Measurements from ENCODE around the gene DYNLT4.
A peak's percentile ranks its signal among the peaks of the same experiment; 100 is the strongest.
"Not testable (repeated sequence)": the region's sequence is repeated elsewhere in the genome, so short reads cannot be mapped to it uniquely, and the experiment has no call there.

The DYNLT4 gene

DNA sequence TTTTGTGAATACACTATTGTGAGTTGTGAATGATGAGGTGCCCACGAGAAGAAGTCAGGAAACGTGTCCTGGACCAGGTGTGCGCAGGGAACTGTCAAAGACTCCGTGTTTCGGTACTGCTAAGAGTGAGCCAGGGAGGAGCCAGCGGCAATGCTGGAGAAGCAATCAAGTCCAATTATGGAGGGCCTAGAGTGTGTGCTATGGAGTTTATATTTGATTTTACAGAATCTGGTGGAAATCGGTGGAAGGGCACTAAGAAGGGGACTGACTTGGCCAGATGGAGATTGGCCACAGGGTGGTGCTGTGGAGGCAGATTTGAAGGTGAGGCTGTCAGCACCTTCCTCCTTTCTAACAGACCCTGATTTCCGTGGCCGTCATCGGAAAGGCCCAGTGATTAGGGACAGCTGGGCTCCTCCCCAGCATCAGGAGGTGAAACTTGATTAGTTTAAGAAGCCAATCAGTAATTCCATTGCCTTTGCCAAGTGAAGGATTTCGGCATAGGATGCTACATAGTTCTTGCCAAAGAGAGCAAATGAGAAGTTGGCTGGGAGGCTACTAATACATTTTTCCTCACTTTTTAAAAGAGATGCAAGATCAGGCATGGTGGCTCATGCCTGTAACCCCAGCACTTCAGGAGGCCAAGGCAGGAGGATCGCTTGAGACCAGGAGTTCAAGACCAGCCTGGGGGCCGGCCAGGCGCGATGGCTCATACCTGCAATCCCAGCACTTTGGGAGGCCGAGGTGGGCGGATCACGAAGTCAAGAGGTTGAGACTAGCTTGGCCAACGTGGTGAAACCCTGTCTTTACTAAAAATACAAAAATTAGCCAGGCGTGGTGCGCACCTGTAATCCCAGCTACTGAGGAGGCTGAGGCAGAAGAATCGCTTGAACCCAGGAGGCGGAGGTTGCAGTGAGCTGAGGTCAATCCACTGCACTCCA lies 28.9 kb upstream of the DYNLT4 start:
- DNase-seq (peak; percentile 93), ATAC-seq (peak; percentile 96)
- H3K36me3 Mint-ChIP-seq (ENCODE audit: low read depth) = no peaks in the 10 kb centered on the region
- no peak overlapping the region for H3K4me3 Mint-ChIP-seq
- no peaks in the 10 kb centered on the region for H3K27me3 Mint-ChIP-seq
- H3K4me1 Mint-ChIP-seq = peaks cover 6% of the 10 kb centered on the region
- no peak overlapping the region for H3K27ac Mint-ChIP-seq
- H3K9me3 Mint-ChIP-seq = no peaks in the 10 kb centered on the region

GRCh38 chr1:44834328-44834727 lies 27.2 kb upstream of the DYNLT4 start:
- no peaks in the 10 kb centered on the region for H3K9me3 Mint-ChIP-seq
- no peaks in the 10 kb centered on the region for H3K36me3 Mint-ChIP-seq (ENCODE audit: low read depth)
- ATAC-seq = no peak
- H3K27ac Mint-ChIP-seq = no peak overlapping the region
- no peak for DNase-seq
- no peak overlapping the region for H3K4me3 Mint-ChIP-seq
- peaks cover 6% of the 10 kb centered on the region for H3K4me1 Mint-ChIP-seq
- no peaks in the 10 kb centered on the region for H3K27me3 Mint-ChIP-seq

DNA sequence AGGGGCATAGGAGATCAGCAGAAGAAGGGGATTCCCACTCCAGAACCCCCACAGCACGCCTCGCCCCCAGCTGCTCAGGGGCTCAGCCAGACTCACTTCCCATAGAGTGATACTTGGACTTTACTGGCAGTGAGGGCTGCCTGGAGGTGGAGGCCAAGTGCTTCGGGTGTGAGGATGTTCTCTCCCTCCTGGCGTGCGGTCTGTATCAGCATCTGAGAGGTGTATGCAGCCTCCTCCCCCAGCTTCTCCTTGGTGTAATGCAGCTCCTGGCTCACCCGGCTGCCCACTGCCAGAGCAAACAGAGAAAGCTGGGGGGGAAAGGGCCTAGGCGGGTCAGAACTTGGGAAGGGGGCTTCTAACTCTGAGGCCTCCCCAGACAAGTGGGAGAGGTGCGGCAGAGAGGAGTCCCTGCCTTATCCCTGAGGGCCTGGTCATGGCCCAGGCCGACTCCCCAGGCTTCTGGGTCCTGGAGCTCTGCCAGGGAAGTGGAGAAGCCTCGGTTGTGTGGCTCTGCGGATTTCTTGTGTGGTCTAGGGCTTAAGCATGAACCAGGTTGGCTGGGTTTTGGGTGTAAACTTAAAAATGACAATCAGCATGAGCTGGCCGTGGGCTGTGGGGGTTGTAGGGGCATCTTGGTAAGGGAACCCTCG lies 25.0 kb upstream of the DYNLT4 start:
- ATAC-seq (no peak), DNase-seq (no peak)
- Mint-ChIP-seq H3K27ac (no peak overlapping the region), H3K4me1 (peaks cover 6% of the 10 kb centered on the region), H3K27me3 (no peaks in the 10 kb centered on the region), H3K36me3 (ENCODE audit: low read depth) (no peaks in the 10 kb centered on the region), H3K4me3 (no peak overlapping the region), H3K9me3 (no peaks in the 10 kb centered on the region)

DNA sequence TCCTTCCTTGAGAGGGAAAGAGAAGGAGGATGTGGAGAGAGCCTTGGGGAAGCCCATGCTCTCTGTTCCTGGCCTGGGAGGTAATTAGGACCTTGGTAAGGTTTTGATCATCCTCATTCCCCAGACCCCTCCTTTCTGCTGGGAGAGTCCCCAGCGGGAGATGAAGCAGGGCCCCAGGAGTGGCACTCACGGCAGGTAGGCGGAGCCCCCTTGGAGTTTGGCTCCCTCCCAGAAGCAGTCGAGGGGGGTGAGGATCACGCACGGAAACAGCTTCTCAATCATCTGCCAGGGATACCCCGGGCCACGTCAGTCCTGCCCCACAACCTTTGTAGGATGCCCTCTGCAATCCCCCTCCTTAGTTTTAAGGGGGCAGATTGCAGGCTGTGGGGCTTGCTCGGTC lies 24.4 kb upstream of the DYNLT4 start:
- peaks cover 6% of the 10 kb centered on the region for H3K4me1 Mint-ChIP-seq
- DNase-seq = no peak
- ATAC-seq = no peak
- no peak overlapping the region for H3K4me3 Mint-ChIP-seq
- no peaks in the 10 kb centered on the region for H3K36me3 Mint-ChIP-seq (ENCODE audit: low read depth)
- no peaks in the 10 kb centered on the region for H3K27me3 Mint-ChIP-seq
- no peak overlapping the region for H3K27ac Mint-ChIP-seq
- H3K9me3 Mint-ChIP-seq = no peaks in the 10 kb centered on the region

- Mint-ChIP-seq H3K9me3 (no peaks in the 10 kb centered on the region), H3K4me3 (no peak overlapping the region), H3K27ac (no peak overlapping the region), H3K4me1 (peaks cover 4% of the 10 kb centered on the region), H3K36me3 (ENCODE audit: low read depth) (no peaks in the 10 kb centered on the region), H3K27me3 (no peaks in the 10 kb centered on the region)
- DNase-seq = no peak
- no peak for ATAC-seq
Observed at GRCh38 chr1:44830900-44831304, 23.8 kb upstream of the DYNLT4 start.

GRCh38 chr1:44829506-44830384 lies 22.6 kb upstream of the DYNLT4 start:
- no peaks in the 10 kb centered on the region for H3K9me3 Mint-ChIP-seq
- no peak overlapping the region for H3K27ac Mint-ChIP-seq
- no peaks in the 10 kb centered on the region for H3K36me3 Mint-ChIP-seq (ENCODE audit: low read depth)
- no peaks in the 10 kb centered on the region for H3K4me1 Mint-ChIP-seq
- ATAC-seq (no peak), DNase-seq (no peak)
- H3K4me3 Mint-ChIP-seq = no peak overlapping the region
- no peaks in the 10 kb centered on the region for H3K27me3 Mint-ChIP-seq

DNA sequence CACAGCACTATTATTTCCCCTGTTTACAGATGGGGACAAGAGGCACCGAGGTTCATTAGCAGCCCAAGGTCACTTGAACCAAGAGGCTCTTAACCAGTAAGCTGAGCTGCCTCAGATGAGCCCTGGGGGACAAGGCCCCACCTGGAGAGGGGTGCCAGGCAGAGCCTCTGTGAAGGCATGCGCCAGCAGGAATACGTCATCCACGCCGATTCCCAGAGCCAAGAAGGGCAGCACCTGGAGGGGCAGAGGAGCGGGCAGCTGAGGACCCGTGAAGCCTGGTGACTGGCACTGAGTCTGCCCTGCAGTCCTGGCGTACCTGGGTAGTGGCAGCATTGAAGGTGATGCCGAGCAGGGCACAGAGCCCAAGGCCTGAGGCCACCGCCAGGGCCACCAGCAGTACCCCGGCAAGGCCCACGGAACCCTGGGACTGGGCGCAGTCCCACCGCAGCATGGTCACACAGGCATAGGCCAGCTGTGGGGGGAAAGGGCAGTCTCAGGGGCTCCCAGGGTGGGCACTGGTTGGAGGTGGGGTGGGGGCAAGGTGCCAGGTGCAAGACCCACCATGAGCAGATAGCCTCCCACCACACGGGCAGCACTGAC lies 21.8 kb upstream of the DYNLT4 start:
- H3K36me3 Mint-ChIP-seq (ENCODE audit: low read depth) = no peaks in the 10 kb centered on the region
- ATAC-seq = no peak

GRCh38 chr1:44828003-44828651 lies 21.0 kb upstream of the DYNLT4 start:
- DNase-seq (no peak), ATAC-seq (no peak)
- Mint-ChIP-seq H3K27ac (no peak overlapping the region), H3K4me3 (no peak overlapping the region), H3K4me1 (no peaks in the 10 kb centered on the region), H3K27me3 (no peaks in the 10 kb centered on the region), H3K9me3 (no peaks in the 10 kb centered on the region), H3K36me3 (ENCODE audit: low read depth) (no peaks in the 10 kb centered on the region)

More for the DNA sequence above, 21.8 kb upstream of the DYNLT4 start:
- Mint-ChIP-seq H3K27ac (no peak overlapping the region), H3K9me3 (no peaks in the 10 kb centered on the region), H3K4me1 (no peaks in the 10 kb centered on the region), H3K4me3 (no peak overlapping the region), H3K27me3 (no peaks in the 10 kb centered on the region)
- DNase-seq = no peak

DNA sequence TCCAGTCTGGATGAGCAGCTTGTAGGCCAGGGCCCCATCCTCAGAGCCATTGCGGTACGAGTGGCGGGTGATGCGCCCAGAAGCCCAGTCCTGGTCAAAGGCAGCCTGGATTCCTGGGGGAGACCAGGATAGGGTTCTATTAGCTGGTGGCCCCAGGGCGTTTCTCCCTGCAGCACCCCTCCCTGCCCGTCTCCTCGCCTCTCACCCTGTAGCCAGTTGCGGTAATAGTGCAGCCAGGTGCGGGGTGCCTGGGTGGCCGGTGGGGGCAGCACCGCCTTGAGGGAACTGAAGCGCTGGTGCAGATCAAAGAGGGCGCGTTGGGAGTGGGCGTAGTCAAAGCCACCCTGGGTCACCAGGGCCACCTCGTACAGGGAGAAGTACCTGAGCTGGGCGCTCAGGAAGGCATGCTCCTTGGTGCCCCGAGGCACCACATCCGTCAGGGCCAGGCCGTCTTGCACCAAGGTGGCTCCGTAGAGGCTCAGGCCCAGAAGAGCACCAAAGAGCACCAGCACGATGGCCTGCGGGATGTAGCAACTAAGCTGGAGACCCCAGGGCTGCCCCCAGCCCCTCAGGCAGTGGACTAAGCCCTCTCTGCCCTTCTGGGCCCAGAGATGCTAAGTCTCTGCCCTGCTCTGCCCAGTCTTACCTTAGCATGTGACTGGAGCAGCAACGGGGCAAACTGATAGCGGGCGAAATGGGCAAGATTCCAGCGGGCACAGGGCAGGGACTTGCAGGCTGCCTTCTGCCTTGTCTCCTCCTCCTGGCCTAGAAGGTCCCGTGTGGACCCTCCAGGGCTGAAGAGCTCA lies 20.2 kb upstream of the DYNLT4 start:
- H3K4me1 Mint-ChIP-seq = no peaks in the 10 kb centered on the region
- no peak for DNase-seq

DNA sequence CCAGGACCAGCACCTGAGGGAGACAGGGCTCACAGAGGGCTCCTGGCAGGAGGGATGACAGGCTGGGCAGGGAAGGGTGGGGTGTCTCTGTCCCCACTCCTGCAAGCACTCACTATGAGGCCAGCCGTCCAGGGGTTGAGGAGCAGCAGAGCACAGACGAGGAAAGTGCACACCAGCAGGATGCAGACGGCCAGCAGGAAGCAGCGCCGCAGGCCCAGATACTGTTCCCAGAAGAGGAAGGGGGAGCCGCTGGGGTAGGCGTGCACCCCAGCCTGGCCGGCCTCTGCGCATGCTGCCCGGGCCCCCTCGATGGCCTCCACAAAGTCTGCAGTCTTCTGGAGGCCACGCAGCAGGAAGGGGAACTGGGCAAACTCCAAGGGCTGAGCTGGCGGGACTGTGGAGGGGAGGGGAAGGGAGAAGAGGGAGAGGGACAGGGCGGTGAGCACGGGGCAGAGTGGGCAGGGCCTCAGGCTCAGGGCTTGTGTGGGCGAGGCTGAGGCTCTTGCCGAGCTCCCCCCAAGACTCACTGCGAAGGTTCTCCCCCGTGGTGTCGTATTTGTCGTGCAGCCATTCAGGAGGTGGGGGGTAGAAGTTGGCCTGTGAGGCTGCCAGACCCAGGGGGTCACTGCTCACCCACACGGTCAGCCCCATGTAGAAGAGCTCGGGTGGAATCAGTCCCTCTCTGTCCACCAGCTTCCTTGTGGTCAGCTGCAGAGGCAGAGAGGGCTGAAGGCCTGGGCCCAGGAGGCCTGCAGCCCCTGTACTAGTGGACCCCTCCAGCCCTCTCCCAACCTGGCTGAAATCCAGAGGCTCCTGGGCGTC lies 19.4 kb upstream of the DYNLT4 start:
- Mint-ChIP-seq H3K27me3 (no peaks in the 10 kb centered on the region), H3K4me1 (no peaks in the 10 kb centered on the region), H3K27ac (no peak overlapping the region), H3K4me3 (no peak overlapping the region), H3K9me3 (no peaks in the 10 kb centered on the region), H3K36me3 (ENCODE audit: low read depth) (no peaks in the 10 kb centered on the region)
- no peak for DNase-seq
- ATAC-seq = no peak

More for the DNA sequence above, 20.2 kb upstream of the DYNLT4 start:
- Mint-ChIP-seq H3K9me3 (no peaks in the 10 kb centered on the region), H3K27ac (no peak overlapping the region), H3K27me3 (no peaks in the 10 kb centered on the region), H3K36me3 (ENCODE audit: low read depth) (no peaks in the 10 kb centered on the region), H3K4me3 (no peak overlapping the region)
- no peak for ATAC-seq

- H3K4me1 Mint-ChIP-seq = peaks cover 15% of the 10 kb centered on the region
Observed at GRCh38 chr1:44824392-44824791, 17.2 kb upstream of the DYNLT4 start.

GRCh38 chr1:44822981-44823451 lies 15.9 kb upstream of the DYNLT4 start:
- ATAC-seq (no peak), DNase-seq (no peak)
- Mint-ChIP-seq H3K4me1 (peaks cover 27% of the 10 kb centered on the region), H3K36me3 (ENCODE audit: low read depth) (no peaks in the 10 kb centered on the region), H3K27ac (no peak overlapping the region), H3K9me3 (no peaks in the 10 kb centered on the region), H3K27me3 (no peaks in the 10 kb centered on the region), H3K4me3 (no peak overlapping the region)

More at GRCh38 chr1:44824392-44824791, 17.2 kb upstream of the DYNLT4 start:
- H3K27ac Mint-ChIP-seq; H3K9me3 Mint-ChIP-seq; H3K27me3 Mint-ChIP-seq; DNase-seq; H3K4me3 Mint-ChIP-seq; H3K36me3 Mint-ChIP-seq (ENCODE audit: low read depth); ATAC-seq: not testable (repeated sequence)

Measured in activated naive CD8-positive, alpha-beta T cell treated with anti-CD3 and anti-CD28 coated beads, Interleukin-2, amount 50 U/mL, for 24 hours (primary cell).